Frontal cortex (tissue), 4 donors: ENCODE data around the gene PDE4D. TPM values are rescaled to one million over a fixed set of nuclear protein-coding genes. Genes with fewer than 3 reads are reported as not detected.

Experiments used
- DNase-seq, 2 donors: peaks; one replicate each; pipeline ENCODE4 v3.0.0; 2012; ENCODE audit warnings: low spot score in 2 of 2
- FAIRE-seq: peaks from 2 replicates; lab custom pipeline; 2012; peaks lifted over from hg19 to GRCh38; lab: Jason Lieb, UNC
- total RNA-seq: library from RNA; depleted of rRNA; stranded (reverse); fragments of >200 nt; gene quantifications from one replicate; pipeline ENCODE4 v1.2.3, GENCODE V29; 2014
- donor health status: control.
- donor health status: control.
- donor health status: control.

Gene PDE4D
- total RNA-seq, 1 donor from 2014 or later = 210 TPM

GRCh38 chr5:59158637-59159391 is 734.7 kb downstream of the PDE4D start:
- DNase-seq = no peak
- FAIRE-seq = no peak

GRCh38 chr5:59158165-59158564 is 735.4 kb downstream of the PDE4D start:
- no peak for FAIRE-seq
- DNase-seq = no peak

DNA sequence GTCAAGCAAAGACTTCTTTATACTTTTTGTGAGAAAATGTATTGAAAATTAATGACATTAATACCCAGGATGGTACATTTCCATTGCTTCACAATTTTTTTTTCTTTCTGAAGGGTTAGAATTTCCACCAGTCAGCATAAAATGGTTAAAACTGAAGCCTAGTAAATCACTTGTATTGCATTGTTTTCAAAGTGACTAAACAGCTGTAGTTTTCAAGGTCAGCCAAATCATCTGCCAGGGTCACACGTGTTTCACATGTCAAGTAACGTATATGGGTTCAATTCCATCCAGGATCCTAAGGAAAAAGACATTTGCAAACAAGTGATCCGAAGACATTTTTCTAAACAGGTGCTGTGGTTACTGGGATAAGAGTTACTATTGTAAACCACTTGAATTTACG is 736.5 kb downstream of the PDE4D start:
- DNase-seq (no peak), FAIRE-seq (no peak)

- DNase-seq (no peak), FAIRE-seq (no peak)
Measured at GRCh38 chr5:59152701-59153245, 740.8 kb downstream of the PDE4D start.

GRCh38 chr5:59151162-59151889 is 742.2 kb downstream of the PDE4D start:
- DNase-seq (no peak), FAIRE-seq (no peak)

- DNase-seq (no peak), FAIRE-seq (no peak)
Measured at GRCh38 chr5:59149827-59150226, 743.7 kb downstream of the PDE4D start.

DNA sequence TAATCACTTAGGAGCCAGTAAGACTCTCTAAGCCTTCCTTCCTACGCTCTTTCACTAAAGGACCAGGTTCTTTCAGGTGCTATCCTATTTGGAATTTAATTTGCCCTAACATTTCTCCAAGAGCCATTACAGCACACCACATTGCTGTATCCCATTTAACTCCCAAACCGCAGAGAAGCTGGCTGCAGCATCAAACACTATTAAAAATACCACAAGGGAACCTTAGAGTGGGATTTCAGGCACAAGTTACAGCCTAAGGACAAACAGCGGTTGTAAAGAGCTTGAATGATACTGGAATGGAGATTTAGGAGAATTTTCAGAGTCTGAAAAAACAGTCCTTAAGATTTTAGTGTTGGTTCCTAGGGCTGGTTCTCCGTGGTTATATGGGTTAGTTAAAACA is 744.3 kb downstream of the PDE4D start:
- DNase-seq (no peak), FAIRE-seq (no peak)

DNA sequence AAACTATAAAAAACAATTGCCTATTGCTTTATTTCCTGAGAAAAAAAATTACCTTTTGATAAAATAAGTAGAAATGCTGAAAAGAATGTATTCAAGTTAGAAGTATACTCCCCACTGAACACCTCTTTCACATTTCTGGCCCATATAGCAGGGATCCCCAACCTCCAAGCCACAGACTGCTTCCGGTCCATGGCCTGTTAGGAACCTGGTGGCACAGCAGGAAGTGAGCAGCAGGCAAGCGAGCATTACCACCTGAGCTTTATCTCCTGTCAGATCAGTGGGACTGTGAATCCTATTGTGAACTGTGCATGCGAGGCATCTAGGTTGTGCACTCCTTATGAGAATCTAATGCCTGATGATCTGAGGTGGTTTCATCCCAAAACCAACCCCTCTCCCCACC is 746.8 kb downstream of the PDE4D start:
- no peak for FAIRE-seq

DNA sequence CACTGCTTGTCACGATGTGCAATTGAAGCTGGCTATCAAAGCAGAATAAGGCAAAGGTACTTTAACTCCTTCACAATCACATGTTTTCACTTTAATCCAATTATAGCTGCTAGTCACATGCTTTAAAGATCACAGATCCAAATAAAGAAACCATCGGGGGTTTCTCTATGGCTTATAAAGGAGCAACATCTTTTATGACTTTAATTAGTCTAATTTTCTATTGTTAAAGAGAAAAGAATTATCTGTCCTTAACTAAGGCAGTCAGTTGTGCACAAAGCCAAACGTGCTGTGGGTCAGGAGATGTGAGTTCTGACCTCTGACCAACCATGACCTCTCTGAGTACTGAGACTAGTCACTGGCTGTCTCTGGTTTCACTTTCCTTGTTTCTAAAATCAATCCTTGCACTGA is 749.6 kb downstream of the PDE4D start:
- FAIRE-seq = no peak

More for the DNA sequence above, 746.8 kb downstream of the PDE4D start:
- DNase-seq = no peak

GRCh38 chr5:59142927-59143326 is 750.6 kb downstream of the PDE4D start:
- FAIRE-seq (no peak), DNase-seq (no peak)

More for the DNA sequence above, 749.6 kb downstream of the PDE4D start:
- DNase-seq = no peak

GRCh38 chr5:59142138-59142537 is 751.4 kb downstream of the PDE4D start:
- FAIRE-seq (no peak), DNase-seq (no peak)

DNA sequence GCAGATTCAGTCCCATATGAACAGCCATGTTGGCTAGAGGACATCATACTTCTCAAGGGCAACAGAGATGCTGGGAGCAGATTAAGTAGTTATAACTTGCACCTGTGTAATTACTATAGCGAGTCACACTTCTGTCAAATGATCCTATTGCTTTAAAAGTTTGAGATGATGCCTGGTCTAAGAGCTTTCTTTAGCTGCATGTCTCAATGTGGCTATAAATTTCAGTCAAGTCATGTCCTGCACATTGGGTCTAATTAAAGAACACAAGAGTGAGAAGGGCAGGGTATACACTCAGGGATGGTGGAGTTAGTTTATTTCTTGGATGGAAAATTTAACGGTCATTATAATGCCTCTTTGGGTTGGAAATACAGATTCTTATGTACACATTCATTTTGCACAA is 753.4 kb downstream of the PDE4D start:
- DNase-seq (no peak), FAIRE-seq (no peak)

DNA sequence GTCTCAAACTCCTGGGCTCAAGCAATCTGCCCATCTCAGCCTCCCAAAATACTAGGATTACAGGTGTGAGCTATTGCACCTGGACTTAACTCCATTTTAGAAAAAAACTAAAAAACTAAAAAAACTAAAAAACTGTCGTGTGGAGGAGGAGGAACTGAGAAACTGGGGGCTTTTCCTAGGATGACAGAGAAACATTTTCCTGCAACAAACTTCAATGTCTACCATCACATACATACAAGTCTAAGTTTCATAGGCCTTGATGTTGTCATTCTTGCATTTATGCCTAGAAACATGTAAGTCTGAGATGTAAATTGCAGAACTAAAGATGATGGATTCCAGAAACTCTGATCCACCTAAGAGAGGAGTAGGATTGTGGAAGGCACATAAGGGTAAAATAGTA is 753.8 kb downstream of the PDE4D start:
- FAIRE-seq (no peak), DNase-seq (no peak)

- FAIRE-seq (no peak), DNase-seq (no peak)
Measured at GRCh38 chr5:59138509-59138908, 755.0 kb downstream of the PDE4D start.

GRCh38 chr5:59137846-59138245 is 755.7 kb downstream of the PDE4D start:
- DNase-seq = no peak
- no peak for FAIRE-seq

- DNase-seq = no peak
- FAIRE-seq = no peak
Measured at GRCh38 chr5:59136549-59136948, 757.0 kb downstream of the PDE4D start.

DNA sequence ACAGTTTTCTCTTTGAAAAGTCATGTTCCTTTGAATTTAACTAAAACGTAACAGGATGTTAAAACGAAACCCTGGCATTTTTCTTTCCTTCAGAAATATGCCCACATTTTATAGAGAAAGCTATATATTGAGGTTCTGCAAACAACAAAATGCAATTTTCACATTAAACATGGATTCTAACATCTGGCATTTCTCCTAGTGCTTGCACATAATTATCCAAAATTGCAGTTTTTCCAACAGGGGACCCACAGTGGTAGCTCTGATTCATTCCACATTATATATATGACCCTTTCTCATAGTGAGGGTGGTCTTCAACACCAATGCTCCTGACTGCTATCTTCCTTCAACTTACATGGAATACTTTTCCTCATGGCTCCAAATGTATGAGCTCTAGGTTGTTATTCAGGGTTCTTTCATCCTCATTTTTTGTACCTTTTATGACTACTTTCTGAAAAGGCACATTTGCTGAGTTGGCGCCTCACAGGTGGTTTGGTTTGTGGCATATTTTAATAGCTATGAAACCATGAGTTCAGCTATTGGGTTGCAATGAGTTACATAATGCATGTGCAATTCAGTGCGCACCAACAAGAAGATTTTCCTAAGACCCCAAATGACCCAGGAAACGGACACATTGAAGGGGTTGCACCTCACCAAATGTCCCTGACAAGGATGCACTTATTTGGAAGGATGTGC is 758.9 kb downstream of the PDE4D start:
- FAIRE-seq (no peak), DNase-seq (no peak)

- DNase-seq (peak in 1 of 2 donors; percentile 20), FAIRE-seq (no peak)
Measured at GRCh38 chr5:59133764-59134261, 759.7 kb downstream of the PDE4D start.

- FAIRE-seq = no peak
- no peak for DNase-seq
Measured at GRCh38 chr5:59132131-59132530, 761.4 kb downstream of the PDE4D start.

DNA sequence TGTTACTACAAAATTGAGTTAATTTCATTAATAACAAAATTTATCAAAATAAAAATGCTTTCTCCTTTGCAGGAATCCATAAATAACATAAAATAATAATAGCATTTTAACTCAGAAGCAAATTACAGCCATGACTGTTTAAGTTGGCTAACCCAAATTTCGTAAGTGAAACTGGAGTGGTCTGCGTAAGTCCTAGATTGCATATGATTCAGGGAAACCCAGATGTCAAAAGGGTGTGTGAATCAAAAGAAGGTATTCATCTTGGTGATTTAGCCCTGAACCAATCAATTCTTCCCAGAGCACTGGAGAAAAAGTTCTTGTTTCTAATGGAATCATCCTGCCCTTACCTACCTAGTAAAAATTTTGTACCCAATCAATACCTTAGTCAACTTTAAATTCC is 763.1 kb downstream of the PDE4D start:
- DNase-seq (no peak), FAIRE-seq (no peak)
